GM18907 (cell line): ENCODE measurements around the gene PXYLP1.
A peak's percentile ranks its signal among the peaks of the same experiment; 100 is the strongest.

Experiments used
- ATAC-seq: cut with Tn5 transposase; IDR thresholded peaks from one replicate; pipeline ENCODE4 v1.9.1; 2021; ENCODE audit warnings: mild to moderate bottlenecking, moderate library complexity; ENCODE audit not compliant: unreplicated experiment

Gene PXYLP1

DNA sequence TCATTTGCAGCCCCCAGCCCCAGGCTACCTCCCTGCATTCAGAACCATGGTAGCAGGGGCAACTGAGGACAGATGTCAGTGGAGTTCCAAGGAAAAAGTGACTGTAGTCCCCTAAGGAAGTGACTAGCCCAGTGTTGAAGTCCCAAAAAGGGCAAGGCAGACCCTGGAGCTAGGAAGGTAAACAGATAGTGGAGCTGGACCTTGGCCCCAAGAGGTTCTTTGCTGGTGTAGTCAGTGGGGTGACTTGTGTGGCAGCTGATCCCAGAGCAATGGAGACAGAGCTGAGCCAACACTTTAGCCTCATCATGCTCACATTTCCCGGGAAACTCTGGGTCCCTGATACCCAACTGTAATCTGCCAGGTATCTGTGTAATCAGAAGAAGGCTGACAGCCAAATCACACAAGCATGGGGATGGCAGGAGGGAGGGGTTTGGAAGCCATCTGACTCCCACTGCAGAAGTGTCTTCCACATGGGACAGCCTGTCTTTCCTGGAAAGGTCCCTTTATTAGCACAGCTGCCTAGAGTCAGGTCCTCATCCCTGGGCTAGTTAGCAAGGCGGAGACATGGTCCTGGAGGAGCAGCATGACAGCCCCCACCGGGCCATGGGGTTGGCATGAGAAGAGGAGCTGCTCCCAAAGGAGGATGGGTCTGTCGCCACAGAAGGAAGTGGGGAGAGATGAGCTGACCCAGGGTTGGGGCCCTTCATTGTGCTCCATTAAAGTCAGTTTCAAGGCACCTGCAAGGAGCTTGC lies 39.8 kb downstream of the PXYLP1 start:
- no peak for ATAC-seq

DNA sequence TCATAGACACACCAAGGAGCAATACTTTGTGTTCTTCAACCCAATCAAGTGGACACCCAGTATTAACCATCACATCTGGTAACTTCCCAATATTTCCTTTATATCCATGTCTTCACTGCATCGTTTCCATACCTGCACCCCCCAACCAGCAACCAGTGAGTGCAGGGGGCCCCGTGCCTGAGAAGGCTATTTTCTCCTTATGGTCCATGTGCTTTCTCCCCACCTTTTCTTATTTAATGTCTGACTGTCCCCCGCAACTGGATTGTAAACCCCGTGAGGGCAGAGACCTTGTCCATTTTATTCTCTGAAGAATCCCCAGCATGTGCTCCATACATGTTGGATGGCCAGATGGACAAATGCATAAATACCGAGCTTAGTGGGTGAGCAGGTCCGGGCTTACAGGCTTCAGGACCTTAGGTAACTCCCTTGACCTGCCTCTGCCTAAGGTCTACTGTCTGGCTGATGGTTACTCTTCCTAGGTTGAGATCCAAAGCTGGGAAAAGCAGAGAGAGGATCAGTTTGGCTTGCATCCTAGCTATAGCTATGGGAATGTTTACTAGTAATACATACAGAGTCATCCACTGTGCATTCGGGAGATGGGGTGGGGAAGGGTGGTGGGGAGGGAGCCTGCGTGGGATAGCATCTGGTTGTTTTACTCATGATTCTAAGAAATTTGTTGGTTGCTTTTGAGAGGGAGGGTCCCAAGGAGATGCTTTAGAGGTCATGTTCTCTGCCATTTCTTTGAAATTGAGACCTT lies 41.5 kb downstream of the PXYLP1 start:
- ATAC-seq: no peak

DNA sequence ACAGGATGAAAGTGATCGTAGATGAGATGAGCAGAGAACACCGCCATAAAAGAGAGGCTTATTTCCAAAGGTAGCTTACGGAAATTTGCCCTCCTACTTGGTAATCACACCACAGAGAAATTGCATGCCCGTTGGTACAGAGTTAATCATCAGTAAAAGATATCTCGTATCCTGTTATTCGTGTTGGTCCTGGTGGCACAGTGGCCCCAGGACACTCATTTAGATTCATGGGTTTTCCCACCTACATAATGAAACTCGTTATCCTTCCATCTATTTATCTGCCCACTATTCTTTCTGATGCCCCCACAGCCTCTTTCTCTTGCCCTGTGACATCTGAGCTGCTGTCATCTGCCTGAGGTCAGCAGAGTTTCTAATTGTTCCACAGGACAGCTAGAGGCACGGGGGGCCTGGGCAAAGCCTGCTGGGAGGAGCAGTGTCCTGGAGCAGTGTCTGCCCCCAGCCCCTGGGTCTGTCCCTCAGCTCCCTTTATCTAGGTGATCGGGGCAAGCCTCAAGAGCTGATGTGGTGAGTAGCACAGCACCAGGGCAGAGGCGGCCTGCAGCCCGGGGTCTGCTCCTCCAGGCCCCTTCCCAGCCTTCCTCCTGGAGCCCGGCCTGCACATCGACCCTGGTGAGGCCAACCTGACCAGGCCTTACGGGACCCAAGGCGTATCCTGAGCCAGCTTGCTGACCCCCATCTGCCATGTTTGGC lies 42.2 kb downstream of the PXYLP1 start:
- no peak for ATAC-seq

DNA sequence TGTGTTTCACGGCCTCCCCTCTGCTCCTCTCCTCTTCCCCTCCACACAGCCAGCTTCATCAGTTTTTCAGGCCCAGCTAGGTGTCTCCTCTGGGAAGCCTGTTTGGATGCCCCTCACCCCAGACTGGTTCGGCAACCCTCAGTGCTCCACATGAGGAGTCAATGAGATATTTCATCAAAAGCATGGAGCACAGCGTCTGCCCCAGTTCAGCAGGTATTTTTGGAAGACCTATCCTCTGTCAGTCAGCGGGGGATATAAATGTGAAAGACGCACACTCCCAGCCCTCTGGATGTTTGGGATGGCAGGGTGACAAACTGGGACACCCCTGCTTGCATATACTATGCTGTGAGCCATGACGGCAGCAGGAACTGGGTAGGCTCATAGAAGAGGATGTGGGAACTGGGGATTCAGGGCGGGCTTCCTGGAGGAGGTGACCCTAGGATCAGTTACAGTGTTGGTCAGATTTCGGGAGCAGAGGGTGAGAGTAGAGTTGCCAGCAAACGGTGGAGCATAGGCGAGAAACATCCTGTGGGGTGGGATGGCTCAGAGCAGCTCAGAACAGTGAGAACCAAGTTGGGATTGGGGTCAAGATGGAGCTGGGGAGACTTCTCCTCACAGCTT lies 42.9 kb downstream of the PXYLP1 start:
- no peak for ATAC-seq

DNA sequence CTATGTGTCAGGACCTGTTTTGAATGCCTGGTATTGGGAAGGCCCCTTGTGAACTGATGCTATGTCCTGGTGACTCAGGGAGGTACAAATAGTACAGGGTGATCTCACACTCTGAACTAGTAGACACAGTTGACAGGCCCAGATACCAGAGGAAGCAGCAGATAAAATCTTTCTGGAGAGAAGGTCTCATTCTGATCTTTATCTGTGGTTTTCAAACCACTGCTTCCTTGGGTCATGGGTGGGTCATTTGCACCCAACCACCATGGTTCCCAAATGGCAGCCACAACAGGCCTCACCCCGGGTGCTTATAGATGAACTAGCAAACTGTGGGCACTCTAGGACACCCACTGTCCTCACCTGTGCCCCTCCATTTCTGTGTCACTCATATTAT lies 43.4 kb downstream of the PXYLP1 start:
- ATAC-seq: peak; percentile 59

DNA sequence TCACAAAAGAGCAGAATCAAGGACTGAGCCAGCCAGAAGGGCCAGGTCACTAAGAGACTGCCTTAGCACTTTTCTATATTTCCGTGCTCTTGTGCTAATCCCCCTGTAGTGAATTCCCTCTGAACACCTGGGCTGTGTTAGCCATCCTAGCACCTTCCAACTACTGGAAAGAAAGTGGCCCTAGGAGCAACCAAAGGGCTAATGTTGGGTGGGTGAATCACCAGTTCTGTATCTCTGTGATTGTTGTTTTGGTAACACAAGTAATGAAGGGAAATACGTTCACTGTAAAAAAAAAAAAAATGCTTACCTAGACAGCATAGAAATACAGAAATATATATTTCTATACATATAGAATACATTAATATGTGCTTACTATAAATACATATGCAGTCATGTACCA lies 43.9 kb downstream of the PXYLP1 start:
- ATAC-seq: no peak

DNA sequence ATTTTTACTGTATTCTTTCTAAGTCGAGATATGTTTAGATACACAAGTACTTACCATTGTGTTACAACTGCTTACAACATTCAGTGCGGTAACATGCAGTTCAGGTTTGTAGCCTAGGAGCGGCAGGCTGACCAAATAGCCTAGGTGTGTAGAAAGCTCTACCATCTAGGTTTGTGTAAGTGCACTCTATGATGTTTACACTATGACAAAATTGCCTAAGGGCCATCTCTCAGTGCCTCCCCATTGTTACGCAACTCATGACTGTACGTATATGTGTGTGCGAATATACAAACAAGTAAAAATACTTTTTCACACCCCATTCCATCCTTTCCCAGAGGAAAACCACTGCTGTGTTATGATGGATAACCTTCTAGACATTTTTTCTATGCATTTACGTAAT lies 44.3 kb downstream of the PXYLP1 start:
- no peak for ATAC-seq

DNA sequence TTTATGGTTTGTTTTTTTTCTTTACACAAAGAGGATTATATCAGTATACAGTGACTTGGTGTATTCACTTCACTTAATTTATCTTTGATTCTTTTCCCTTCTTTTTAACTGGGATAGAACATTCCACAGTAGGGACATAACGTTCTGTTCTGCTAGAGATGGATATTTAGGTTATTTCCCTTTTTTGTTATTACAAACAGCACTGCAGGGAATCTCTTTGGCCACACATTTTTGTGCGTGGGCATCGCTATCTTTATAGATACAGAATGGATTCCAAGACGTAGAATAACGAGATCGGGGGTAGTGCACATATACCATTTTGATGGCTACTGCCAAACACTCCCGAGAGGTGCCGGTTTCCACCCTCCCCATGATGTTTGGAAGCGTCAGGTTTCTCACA lies 44.8 kb downstream of the PXYLP1 start:
- ATAC-seq: no peak

DNA sequence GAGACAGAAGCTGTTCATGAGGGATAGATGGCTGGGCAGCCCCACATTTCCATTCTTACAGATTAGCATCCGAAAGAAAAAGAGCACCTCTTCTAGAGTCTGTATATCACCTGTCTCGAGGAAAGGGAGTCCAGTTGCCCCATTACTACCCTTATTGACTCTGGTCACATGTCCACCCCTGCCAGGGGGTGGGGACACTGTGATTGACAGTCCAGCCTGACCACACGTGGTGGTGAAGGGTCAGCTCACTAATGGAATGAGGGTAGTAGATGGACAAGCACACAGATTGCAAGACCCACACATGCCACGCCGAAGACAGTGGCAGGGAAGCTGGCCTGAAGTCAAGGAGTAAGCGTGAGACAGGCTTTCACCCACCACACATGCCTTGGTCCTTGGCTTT lies 45.8 kb downstream of the PXYLP1 start:
- ATAC-seq: no peak

DNA sequence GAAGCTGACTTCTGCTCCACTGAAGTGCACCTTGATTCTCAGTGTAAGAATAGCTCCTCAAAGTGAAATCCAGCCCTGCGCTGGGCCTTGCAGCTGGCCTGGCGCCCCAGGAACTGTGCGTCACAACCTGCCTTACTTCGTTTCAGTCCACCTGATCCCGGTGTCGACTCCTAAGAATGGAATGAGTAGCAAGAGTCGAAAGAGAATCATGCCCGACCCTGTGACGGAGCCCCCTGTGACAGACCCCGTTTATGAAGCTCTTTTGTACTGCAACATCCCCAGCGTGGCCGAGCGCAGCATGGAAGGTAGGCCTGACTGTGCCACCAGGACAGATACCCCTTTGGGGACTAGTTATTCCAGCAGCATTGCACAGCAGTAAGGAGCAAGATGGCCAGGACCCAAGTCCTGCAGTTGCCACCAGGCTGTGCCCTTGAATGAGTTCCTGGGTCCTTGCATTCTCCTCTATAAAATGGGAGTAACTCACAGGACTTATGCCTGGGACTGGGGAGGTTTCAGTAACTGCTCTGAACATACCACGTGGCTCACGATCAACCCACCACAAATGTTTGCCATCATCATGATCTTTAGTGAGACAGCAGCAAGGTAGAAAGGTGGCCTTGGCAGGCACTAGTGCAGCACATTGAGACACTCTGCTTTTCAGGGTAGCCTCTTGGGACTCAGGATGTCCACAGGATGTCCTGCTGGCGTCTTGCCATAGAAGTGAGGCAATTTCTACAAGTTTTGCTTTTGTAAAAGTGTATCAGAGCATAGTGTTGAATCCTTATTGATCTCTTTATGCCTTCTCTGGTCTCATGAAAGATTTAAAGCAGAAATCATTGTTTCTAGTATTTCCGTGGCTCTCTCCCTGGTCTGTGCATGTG lies 46.8 kb downstream of the PXYLP1 start:
- ATAC-seq: no peak

DNA sequence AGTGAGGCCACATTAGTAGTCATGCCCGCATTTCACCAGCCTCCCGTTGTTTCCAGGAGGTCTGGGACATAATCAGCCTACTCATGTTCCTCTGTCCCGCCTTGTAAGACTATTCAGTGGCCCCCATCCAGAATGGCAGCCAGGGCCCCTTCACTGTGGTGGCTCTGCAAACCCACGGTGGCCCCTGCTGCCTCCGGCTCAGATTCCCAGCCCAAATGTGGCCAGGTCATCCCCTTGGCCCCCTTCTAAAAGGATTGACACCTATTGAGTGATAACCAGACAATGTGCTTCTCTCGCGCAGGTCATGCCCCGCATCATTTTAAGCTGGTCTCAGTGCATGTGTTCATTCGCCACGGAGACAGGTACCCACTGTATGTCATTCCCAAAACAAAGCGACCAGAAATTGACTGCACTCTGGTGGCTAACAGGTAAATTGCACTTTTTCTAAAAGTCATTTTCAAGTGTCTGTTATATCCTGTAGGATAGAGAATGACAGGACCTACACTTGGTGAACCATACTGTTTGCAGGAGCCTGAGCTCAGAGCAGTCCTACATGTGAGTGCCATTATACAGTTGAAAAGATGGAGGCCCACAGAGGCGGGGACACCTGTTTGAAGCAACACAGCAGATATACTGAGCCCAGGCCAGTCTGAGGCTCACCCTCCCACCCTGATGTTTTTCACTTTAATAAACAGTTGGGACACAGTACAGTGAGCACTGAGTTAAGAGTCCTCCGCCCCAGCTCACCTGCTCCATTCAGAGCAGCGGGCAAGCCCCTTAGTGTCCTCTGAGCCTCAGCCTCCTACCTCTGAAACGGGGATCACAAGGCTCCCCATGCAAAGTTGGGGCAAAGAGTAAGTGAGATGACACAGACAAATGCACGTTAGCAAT lies 47.7 kb downstream of the PXYLP1 start:
- no peak for ATAC-seq

DNA sequence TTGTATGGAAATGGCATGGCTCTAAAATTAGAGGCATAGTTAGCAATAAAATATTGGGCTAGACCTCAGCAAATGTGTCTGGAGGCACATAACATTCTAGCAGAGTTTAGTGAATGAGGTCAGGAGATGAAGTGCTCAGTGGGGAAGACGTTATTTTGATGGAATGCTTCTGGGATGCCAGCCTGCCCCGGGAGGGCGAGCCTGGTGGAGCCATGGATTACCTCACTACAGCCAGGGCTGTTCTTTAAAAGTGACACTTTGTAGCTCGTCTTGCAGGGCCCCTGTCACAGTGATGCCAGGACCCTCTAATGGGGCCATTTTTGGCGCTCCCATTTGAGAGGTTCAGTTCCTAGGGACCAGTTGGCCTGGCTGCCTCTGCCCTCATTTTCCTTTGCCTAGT lies 48.5 kb downstream of the PXYLP1 start:
- ATAC-seq: no peak

DNA sequence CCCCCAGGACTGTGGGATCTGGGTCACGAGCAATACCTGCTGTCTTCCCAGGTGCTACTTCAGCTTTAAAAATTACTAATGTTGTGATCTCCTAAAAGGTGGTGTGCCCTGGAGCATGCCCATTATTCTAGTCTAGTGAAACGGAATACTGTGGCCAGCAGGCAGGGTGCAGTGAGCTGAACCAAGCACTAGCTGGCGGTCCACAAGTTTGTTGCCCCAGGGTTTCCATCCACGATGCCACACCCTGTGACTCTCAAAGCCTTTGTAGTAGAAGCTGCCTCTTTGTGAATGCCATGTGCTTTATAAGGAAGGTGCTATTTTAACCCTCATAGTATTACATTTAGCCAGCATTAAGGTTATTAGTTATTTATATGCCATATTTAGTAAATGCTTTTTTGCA lies 49.1 kb downstream of the PXYLP1 start:
- no peak for ATAC-seq

DNA sequence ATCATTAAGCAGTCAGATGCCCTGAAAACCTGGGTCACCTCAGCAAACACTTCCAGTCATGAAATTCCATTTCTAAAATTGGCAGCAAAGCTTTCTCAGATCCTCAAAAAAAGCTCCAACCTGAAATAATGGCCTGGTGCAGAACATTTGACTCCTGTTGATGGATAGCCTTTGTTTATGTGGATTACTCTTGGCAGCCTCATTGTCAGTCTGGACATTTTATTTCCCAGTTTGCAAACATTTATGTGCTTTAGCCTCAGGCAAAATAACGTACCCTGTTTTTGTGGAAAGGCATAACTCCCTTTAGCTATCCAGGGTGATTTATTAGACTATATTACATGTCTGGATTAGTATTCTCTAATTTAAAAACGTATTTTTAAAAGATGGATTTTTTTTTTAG lies 53.9 kb downstream of the PXYLP1 start:
- no peak for ATAC-seq

DNA sequence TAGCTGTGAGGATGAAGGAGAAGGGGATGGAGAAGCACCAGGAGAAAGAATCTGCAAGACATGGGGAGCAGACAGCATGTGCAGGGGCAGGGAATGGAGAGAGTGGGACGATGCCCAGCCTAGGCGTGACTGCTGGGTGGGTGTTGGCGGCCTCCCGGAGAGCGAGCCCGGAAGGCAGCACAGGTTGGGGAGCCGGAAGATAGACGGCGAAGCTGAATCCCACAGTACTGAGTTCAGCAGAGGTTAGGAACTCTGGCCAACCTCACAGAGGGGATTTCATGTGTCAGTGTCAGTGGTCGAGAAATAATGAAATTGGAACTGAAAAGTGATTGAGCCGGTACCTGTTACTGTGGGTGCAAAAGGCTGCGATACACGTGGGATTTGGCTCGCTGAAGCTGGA lies 55.2 kb downstream of the PXYLP1 start:
- no peak for ATAC-seq

DNA sequence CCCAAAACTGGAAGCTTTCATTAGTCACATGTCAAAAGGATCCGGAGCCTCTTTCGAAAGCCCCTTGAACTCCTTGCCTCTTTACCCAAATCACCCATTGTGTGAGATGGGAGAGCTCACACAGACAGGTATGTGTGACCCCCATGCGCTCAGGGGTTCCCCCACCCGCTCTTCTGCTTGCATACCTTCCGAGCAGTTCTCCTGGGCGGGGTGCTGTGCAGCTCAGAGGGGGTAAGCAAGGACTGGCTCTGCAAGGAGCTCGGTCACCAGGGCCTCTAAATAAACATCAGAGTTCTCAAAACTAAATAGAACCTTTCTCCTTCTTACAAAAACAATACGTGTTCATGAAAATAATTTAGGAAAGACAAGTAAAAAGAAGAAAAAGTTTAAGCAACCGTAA lies 55.7 kb downstream of the PXYLP1 start:
- no peak for ATAC-seq

DNA sequence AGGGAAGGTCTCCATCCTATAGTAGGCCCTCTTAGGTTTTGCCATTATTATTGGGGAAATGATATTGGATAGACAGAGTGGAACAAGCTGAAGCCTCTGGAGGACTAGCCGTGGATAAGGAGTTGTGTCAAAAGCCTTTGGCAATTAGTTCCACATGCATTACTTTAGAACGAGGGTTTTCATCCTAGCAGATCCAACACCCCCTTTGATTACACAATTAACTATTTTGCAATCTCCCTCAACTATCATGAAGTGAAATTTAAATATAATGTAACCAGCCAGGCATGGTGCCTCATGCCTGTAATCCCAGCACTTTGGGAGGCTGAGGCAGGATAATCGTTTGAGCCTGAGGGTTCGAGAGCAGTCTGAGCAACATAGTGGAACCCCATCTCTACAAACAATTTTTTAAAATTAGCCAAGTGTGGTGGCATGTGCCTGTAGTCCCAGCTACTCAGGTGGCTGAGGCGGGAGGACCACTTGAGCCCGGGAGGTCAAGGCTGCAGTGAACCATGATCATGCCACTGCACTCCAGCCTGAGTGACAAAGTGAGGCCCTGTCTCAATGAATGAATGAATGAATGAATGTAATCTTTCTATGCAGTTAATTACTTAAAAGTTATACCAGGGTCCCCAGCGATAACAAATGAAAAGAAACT lies 56.8 kb downstream of the PXYLP1 start:
- ATAC-seq: no peak

DNA sequence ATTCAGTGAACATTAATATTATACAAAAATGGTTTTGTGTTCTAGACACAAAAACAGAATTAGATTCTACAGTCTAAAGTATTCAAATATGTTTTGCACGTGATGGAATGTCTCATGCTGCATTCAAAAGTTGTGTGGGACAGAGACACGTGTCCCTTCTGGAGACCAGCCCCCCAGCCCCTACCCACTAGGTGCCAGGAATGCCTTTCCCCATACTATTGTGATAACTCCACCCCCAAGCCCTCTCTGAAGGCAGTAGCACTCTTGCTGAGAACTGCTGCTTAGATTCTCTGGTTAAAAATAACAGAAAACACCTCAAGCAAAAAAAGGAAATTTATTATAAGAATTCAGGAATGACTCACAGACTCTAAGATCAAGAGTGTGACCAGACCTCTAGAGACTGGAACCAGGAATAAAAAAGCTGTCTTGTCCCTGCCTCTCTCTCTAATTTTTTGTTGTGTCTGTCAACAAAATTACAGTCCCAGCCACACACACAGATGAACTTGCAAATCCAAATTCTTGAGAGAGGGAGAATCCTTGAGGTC lies 57.7 kb downstream of the PXYLP1 start:
- ATAC-seq: no peak
